GM23338 (cell line): ENCODE data around the gene FAM83B.

Experiments
- CREB1 ChIP-seq: fragments of 250-450 bp; sonication (Bioruptor Pico); IDR thresholded peaks from 2 replicates; pipeline ENCODE4 v1.5.0; 2020; ENCODE audit warnings: low read depth, mild to moderate bottlenecking, moderate library complexity
- EZH2 ChIP-seq: fragments of 200-600 bp; sonication (generic); IDR thresholded peaks from one replicate; pipeline ENCODE4 v1.8.0; 2017; ENCODE audit warnings: antibody characterized with exemption, mild to moderate bottlenecking, low read depth; ENCODE audit not compliant: unreplicated experiment
- POLR2AphosphoS5 ChIP-seq: IDR thresholded peaks from 2 replicates; pipeline ENCODE4 v1.6.1; 2016; ENCODE audit warnings: antibody characterized with exemption, low read depth
- TF ChIP-seq, protein P1 (sequence below), 2 experiments: fragments of 200-600 bp in 1 of 2; sonication (generic) in 1 of 2; conservative IDR thresholded peaks; 2 replicates each; pipeline versions ENCODE4 v1.5.1 to v1.6.1; 2016 to 2017; ENCODE audit warnings: antibody characterized with exemption in 2 of 2, low read depth in 2 of 2, mild to moderate bottlenecking in 2 of 2, moderate library complexity in 1 of 2
- TF ChIP-seq, protein P2 (sequence below): IDR thresholded peaks from one replicate; pipeline ENCODE4 v1.6.1; 2018; ENCODE audit warnings: antibody characterized with exemption; ENCODE audit not compliant: unreplicated experiment

DNA sequence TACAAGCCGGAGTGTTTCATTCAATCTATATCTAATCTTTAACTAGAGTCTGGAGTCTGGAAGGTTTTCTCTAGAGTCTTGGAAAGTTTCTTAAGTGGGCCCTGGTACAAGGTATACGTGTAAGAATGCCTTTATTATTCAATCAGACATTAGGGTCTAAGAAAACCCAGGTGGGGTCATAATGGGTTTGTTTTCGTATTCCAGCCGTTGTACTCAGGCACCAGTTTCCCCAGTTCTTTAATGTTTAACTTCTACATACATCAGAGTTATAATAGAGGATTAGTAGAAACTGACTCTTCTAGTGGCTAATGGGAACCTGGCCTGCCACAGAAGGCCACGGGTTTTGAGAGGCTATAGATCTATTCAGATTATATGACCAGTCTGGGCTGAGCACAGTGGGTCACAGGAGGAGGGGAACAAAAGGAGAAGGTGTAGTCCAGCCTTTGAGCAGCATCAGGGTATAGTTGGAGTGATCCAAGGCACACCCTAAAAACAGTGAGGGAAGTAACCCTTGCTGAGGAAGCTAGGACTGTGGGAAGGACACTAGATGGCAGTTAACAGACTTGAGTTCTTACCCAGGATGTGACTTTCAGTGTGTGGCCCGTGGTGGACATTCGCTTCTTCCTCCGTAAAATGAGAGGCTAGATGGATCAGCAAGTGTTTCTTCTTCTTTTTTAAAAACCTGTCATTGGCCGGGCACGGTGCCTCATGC is 15.5 kb downstream of the FAM83B start:
- TF ChIP-seq, protein P1, sequence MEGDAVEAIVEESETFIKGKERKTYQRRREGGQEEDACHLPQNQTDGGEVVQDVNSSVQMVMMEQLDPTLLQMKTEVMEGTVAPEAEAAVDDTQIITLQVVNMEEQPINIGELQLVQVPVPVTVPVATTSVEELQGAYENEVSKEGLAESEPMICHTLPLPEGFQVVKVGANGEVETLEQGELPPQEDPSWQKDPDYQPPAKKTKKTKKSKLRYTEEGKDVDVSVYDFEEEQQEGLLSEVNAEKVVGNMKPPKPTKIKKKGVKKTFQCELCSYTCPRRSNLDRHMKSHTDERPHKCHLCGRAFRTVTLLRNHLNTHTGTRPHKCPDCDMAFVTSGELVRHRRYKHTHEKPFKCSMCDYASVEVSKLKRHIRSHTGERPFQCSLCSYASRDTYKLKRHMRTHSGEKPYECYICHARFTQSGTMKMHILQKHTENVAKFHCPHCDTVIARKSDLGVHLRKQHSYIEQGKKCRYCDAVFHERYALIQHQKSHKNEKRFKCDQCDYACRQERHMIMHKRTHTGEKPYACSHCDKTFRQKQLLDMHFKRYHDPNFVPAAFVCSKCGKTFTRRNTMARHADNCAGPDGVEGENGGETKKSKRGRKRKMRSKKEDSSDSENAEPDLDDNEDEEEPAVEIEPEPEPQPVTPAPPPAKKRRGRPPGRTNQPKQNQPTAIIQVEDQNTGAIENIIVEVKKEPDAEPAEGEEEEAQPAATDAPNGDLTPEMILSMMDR (conservative IDR thresholded peaks at IDR 0.05; ENCODE audit: low read depth in 2 of 2) = no peak
- TF ChIP-seq, protein P2, sequence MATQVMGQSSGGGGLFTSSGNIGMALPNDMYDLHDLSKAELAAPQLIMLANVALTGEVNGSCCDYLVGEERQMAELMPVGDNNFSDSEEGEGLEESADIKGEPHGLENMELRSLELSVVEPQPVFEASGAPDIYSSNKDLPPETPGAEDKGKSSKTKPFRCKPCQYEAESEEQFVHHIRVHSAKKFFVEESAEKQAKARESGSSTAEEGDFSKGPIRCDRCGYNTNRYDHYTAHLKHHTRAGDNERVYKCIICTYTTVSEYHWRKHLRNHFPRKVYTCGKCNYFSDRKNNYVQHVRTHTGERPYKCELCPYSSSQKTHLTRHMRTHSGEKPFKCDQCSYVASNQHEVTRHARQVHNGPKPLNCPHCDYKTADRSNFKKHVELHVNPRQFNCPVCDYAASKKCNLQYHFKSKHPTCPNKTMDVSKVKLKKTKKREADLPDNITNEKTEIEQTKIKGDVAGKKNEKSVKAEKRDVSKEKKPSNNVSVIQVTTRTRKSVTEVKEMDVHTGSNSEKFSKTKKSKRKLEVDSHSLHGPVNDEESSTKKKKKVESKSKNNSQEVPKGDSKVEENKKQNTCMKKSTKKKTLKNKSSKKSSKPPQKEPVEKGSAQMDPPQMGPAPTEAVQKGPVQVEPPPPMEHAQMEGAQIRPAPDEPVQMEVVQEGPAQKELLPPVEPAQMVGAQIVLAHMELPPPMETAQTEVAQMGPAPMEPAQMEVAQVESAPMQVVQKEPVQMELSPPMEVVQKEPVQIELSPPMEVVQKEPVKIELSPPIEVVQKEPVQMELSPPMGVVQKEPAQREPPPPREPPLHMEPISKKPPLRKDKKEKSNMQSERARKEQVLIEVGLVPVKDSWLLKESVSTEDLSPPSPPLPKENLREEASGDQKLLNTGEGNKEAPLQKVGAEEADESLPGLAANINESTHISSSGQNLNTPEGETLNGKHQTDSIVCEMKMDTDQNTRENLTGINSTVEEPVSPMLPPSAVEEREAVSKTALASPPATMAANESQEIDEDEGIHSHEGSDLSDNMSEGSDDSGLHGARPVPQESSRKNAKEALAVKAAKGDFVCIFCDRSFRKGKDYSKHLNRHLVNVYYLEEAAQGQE = no peak
- TF ChIP-seq EZH2 (no peak), POLR2AphosphoS5 (no peak), CREB1 (CRISPR knock-in tag) (no peak)
